Left ventricle myocardium inferior (tissue), 1 donor: ENCODE results near the gene INAFM2. TPM values are rescaled to one million over a fixed set of nuclear protein-coding genes. Genes with fewer than 3 reads are reported as not detected.

Experiments used
- DNase-seq: peaks from one replicate; pipeline ENCODE4 v3.0.0-alpha.2; 2020
- H3K27ac ChIP-seq: fragments of 200-600 bp; replicated peaks from 2 replicates; pipeline ENCODE4 v1.8.0; 2021
- H3K27me3 ChIP-seq: fragments of 200-600 bp; 2 replicates; pipeline ENCODE4 v1.8.0; 2021; ENCODE audit warnings: low read depth
- H3K36me3 ChIP-seq: fragments of 200-600 bp; 2 replicates; pipeline ENCODE4 v1.8.0; 2021
- H3K4me1 ChIP-seq: fragments of 200-600 bp; 2 replicates; pipeline ENCODE4 v1.8.0; 2021
- H3K4me3 ChIP-seq: fragments of 200-600 bp; 2 replicates; pipeline ENCODE4 v1.8.0; 2021; ENCODE audit warnings: mild to moderate bottlenecking, moderate library complexity
- H3K9me3 ChIP-seq: fragments of 200-600 bp; replicated peaks from 2 replicates; pipeline ENCODE4 v1.8.0; 2021
- intact Hi-C: fragments of 100-400 bp; cut with micrococcal nuclease; formaldehyde crosslinking; loops from one replicate; pipeline ENCODE4 v1.11.0; 2022
- total RNA-seq: library from RNA; stranded (reverse); fragmentation: NEBNext Ultra II Directional; extraction: Animal tissue kit (Norgen Biotek cat#: 25700); gene quantifications from one replicate; pipeline ENCODE4 v1.2.1, GENCODE V29; 2021
- TF ChIP-seq, protein P1 (sequence below): fragments of 200-600 bp; IDR thresholded peaks from 2 replicates; pipeline ENCODE4 v1.8.0; 2021; ENCODE audit warnings: antibody characterized with exemption, mild to moderate bottlenecking, borderline replicate concordance
- donor health status: DM: no; HTN: yes; CAD: no; lungs with severe emphysema.

The INAFM2 gene
- total RNA-seq, 1 donor from 2014 or later: 52.7 TPM

- H3K27ac ChIP-seq: no peak overlapping the region
- no peak overlapping the region for H3K4me3 ChIP-seq
- H3K9me3 ChIP-seq: no peaks in the 10 kb centered on the region
- peaks cover 30% of the 10 kb centered on the region for H3K4me1 ChIP-seq
- H3K27me3 ChIP-seq: peaks cover 65% of the 10 kb centered on the region
- intact Hi-C loops: loop anchor here (5.0 to 10.0 kb wide), 2 partner anchors 60 to 233 kb away; no protein-coding TSS in a partner anchor
- TF ChIP-seq, protein P1, sequence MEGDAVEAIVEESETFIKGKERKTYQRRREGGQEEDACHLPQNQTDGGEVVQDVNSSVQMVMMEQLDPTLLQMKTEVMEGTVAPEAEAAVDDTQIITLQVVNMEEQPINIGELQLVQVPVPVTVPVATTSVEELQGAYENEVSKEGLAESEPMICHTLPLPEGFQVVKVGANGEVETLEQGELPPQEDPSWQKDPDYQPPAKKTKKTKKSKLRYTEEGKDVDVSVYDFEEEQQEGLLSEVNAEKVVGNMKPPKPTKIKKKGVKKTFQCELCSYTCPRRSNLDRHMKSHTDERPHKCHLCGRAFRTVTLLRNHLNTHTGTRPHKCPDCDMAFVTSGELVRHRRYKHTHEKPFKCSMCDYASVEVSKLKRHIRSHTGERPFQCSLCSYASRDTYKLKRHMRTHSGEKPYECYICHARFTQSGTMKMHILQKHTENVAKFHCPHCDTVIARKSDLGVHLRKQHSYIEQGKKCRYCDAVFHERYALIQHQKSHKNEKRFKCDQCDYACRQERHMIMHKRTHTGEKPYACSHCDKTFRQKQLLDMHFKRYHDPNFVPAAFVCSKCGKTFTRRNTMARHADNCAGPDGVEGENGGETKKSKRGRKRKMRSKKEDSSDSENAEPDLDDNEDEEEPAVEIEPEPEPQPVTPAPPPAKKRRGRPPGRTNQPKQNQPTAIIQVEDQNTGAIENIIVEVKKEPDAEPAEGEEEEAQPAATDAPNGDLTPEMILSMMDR: no peak
- no peaks in the 10 kb centered on the region for H3K36me3 ChIP-seq
- no peak for DNase-seq
Measured at GRCh38 chr15:40277471-40277870, 46.0 kb upstream of the INAFM2 start.

GRCh38 chr15:40278026-40278425 is 45.5 kb upstream of the INAFM2 start:
- DNase-seq: no peak
- Histone ChIP-seq H3K27ac (no peak overlapping the region), H3K27me3 (peaks cover 70% of the 10 kb centered on the region), H3K9me3 (no peaks in the 10 kb centered on the region), H3K36me3 (no peaks in the 10 kb centered on the region), H3K4me1 (peaks cover 36% of the 10 kb centered on the region), H3K4me3 (no peak overlapping the region)
- intact Hi-C loops: loop anchor here (5.0 to 10.0 kb wide), 2 partner anchors 61 to 233 kb away; no protein-coding TSS in a partner anchor
- TF ChIP-seq, protein P1: no peak

- peaks cover 42% of the 10 kb centered on the region for H3K4me1 ChIP-seq
- intact Hi-C loops: loop anchor here (5.0 to 10.0 kb wide), 3 partner anchors 62 to 235 kb away; no protein-coding TSS in a partner anchor
- no peak overlapping the region for H3K27ac ChIP-seq
- peaks cover 86% of the 10 kb centered on the region for H3K27me3 ChIP-seq
- no peaks in the 10 kb centered on the region for H3K36me3 ChIP-seq
- TF ChIP-seq, protein P1: peak; percentile 99
- peak; percentile 74 for DNase-seq
- no peak overlapping the region for H3K4me3 ChIP-seq
- H3K9me3 ChIP-seq: no peaks in the 10 kb centered on the region
Measured at GRCh38 chr15:40279437-40280141, 43.9 kb upstream of the INAFM2 start.

GRCh38 chr15:40280260-40281056 is 43.0 kb upstream of the INAFM2 start:
- H3K4me1 ChIP-seq: peaks cover 51% of the 10 kb centered on the region
- intact Hi-C loops: loop anchor here (10.0 kb wide), 1 partner anchor 144 kb away; no protein-coding TSS in a partner anchor
- DNase-seq: no peak
- H3K4me3 ChIP-seq: no peak overlapping the region
- no peaks in the 10 kb centered on the region for H3K36me3 ChIP-seq
- peaks cover 89% of the 10 kb centered on the region for H3K27me3 ChIP-seq
- no peaks in the 10 kb centered on the region for H3K9me3 ChIP-seq
- no peak overlapping the region for H3K27ac ChIP-seq
- TF ChIP-seq, protein P1: no peak

GRCh38 chr15:40281057-40281800 is 42.3 kb upstream of the INAFM2 start:
- Histone ChIP-seq H3K4me3 (peak overlapping the region; percentile 68), H3K27me3 (peaks cover 82% of the 10 kb centered on the region), H3K4me1 (peaks cover 58% of the 10 kb centered on the region), H3K9me3 (no peaks in the 10 kb centered on the region), H3K36me3 (no peaks in the 10 kb centered on the region), H3K27ac (no peak overlapping the region)
- no peak for DNase-seq
- TF ChIP-seq, protein P1: no peak
- intact Hi-C loops: loop anchor here (10.0 kb wide), 1 partner anchor 144 kb away; no protein-coding TSS in a partner anchor
